ENCODE data around the gene FAM25A.
"Not testable (repeated sequence)": the region's sequence is repeated elsewhere in the genome, so short reads cannot be mapped to it uniquely, and the experiment has no call there.

Gene FAM25A

GRCh38 chr10:87020056-87020455 is at the start of gene FAM25A:
FAM25A (plus strand) TSS chr10:87020294; CDS start chr10:87020325, 31 bp downstream.
- not testable (repeated sequence) for DNase-seq

GRCh38 chr10:86970982-86971231 is 49.2 kb upstream of the FAM25A start:
- DNase-seq = no peak

GRCh38 chr10:86971232-86971991 is 48.7 kb upstream of the FAM25A start:
- DNase-seq = no peak

GRCh38 chr10:86972613-86973380 is 47.3 kb upstream of the FAM25A start:
- no peak for DNase-seq

GRCh38 chr10:86974484-86974883 is 45.6 kb upstream of the FAM25A start:
- DNase-seq = no peak

GRCh38 chr10:86976362-86977056 is 43.6 kb upstream of the FAM25A start:
- no peak for DNase-seq

- DNase-seq = not testable (repeated sequence)
These were observed 41.6 kb upstream of the FAM25A start for GRCh38 chr10:86978457-86978856.

GRCh38 chr10:86979296-86979818 is 40.7 kb upstream of the FAM25A start:
- no peak for DNase-seq

GRCh38 chr10:86979977-86980448 is 40.1 kb upstream of the FAM25A start:
- no peak for DNase-seq

- not testable (repeated sequence) for DNase-seq
These were observed 39.1 kb upstream of the FAM25A start for GRCh38 chr10:86981020-86981419.

- DNase-seq = no peak
These were observed 38.4 kb upstream of the FAM25A start for GRCh38 chr10:86981716-86982115.

- not testable (repeated sequence) for DNase-seq
These were observed 35.6 kb upstream of the FAM25A start for GRCh38 chr10:86984498-86984897.

- DNase-seq = no peak
These were observed 31.6 kb upstream of the FAM25A start for GRCh38 chr10:86988520-86988919.

GRCh38 chr10:86991362-86991761 is 28.7 kb upstream of the FAM25A start:
- DNase-seq = not testable (repeated sequence)

GRCh38 chr10:86992456-86992855 is 27.6 kb upstream of the FAM25A start:
- DNase-seq = no peak

GRCh38 chr10:86992929-86993328 is 27.2 kb upstream of the FAM25A start:
- no peak for DNase-seq

GRCh38 chr10:86999802-87000403 is 20.2 kb upstream of the FAM25A start:
- DNase-seq = not testable (repeated sequence)

GRCh38 chr10:87000491-87000890 is 19.6 kb upstream of the FAM25A start:
- no peak for DNase-seq

- DNase-seq = not testable (repeated sequence)
These were observed 13.0 kb upstream of the FAM25A start for GRCh38 chr10:87007124-87007523.

- DNase-seq = not testable (repeated sequence)
These were observed 12.4 kb upstream of the FAM25A start for GRCh38 chr10:87007674-87008073.

GRCh38 chr10:87008303-87008702 is 11.8 kb upstream of the FAM25A start:
- not testable (repeated sequence) for DNase-seq

- DNase-seq = not testable (repeated sequence)
These were observed 10.9 kb upstream of the FAM25A start for GRCh38 chr10:87009134-87009696.

- not testable (repeated sequence) for DNase-seq
These were observed 6.6 kb upstream of the FAM25A start for GRCh38 chr10:87013528-87013927.
